Esophagus muscularis mucosa (tissue), 3 donors: Measurements from ENCODE around the gene SP2.

ENCODE experiments used
- CTCF ChIP-seq, 3 experiments: fragments of 200-600 bp in 2 of 3; fragments of 450-650 bp in 1 of 3; sonication (generic) in 2 of 3; IDR thresholded peaks; one replicate each; pipeline ENCODE4 v1.5.1; 2017 to 2019; ENCODE audit warnings: antibody characterized with exemption in 3 of 3, mild to moderate bottlenecking in 2 of 3, moderate library complexity in 1 of 3
- POLR2AphosphoS5 ChIP-seq, 2 donors: sonication (generic); formaldehyde crosslinking; IDR thresholded peaks; one replicate each; pipeline ENCODE4 v1.6.1; 2017; ENCODE audit warnings: antibody characterized with exemption in 2 of 2

GRCh38 chr17:47872651-47873161 lies 23.3 kb upstream of the SP2 start:
- no peak for TF ChIP-seq CTCF (IDR thresholded peaks at IDR 0.05)
- TF ChIP-seq POLR2AphosphoS5 (IDR thresholded peaks at IDR 0.05): no peak
